ENCODE data around the gene CLUH. TPM values are rescaled to one million over a fixed set of nuclear protein-coding genes. Genes with fewer than 3 reads are reported as not detected.

The CLUH gene
- total RNA-seq, 1 donor from 2014 or later, result 66.1 TPM

MicroRNAs within 50 kb of the gene (microRNA counts, 767-probe panel; counts per million panel counts)
- not detected for microRNA hsa-miR-1253

Small RNA genes within 50 kb of the gene (microRNA-seq; reads per million reads assigned to microRNA genes)
- gene MIR1253 (not detected), gene MIR6776 (not detected)

Other genes starting within 250 kb of the CLUH start
- 14.7 and 28.9 TPM in 2 replicates for gene METTL16, start 199.9 kb downstream of the CLUH start, total RNA-seq
- gene PAFAH1B1, start 118.1 kb downstream of the CLUH start, total RNA-seq, result 120 and 123 TPM in 2 replicates
- not detected in 2 replicates for gene CCDC92B, start 37.9 kb upstream of the CLUH start, total RNA-seq
- gene RAP1GAP2, start 84.7 kb upstream of the CLUH start, total RNA-seq, result 0.11 and 0.26 TPM in 2 replicates

Data from myocyte (in vitro differentiated cells).